Gastrocnemius medialis (tissue), 4 donors: ENCODE results near the gene C7orf57. TPM values are rescaled to one million over a fixed set of nuclear protein-coding genes. Genes with fewer than 3 reads are reported as not detected.

Experiments used
- ATAC-seq, 2 donors: fragments of 150-250 bp; one replicate each; pipeline ENCODE4 v1.9.1; 2016
- DNase-seq, 2 donors: peaks; one replicate each; pipeline ENCODE4 v3.0.0-alpha.2; 2019
- H3K27ac ChIP-seq, 4 donors: fragments of 200-600 bp; sonication (generic); 1 replicate in 1 of 4; 2 replicates in 3 of 4; pipeline ENCODE4 v1.5.1; 2016 to 2018; ENCODE audit warnings: mild to moderate bottlenecking in 2 of 4, moderate library complexity in 1 of 4
- H3K27me3 ChIP-seq, 3 donors: fragments of 200-600 bp; sonication (generic) in 2 of 3; 1 replicate in 1 of 3; 2 replicates in 2 of 3; pipeline versions ENCODE4 v1.5.1 to v1.6.0; 2016 to 2019; ENCODE audit warnings: mild to moderate bottlenecking in 1 of 3, moderate library complexity in 1 of 3
- H3K36me3 ChIP-seq, 2 donors: fragments of 200-600 bp; sonication (generic) in 1 of 2; one replicate each; pipeline ENCODE4 v1.5.1; 2017 to 2018
- H3K4me1 ChIP-seq, 2 donors: fragments of 200-600 bp; sonication (generic) in 1 of 2; one replicate each; pipeline ENCODE4 v1.5.1; 2016 to 2017; ENCODE audit warnings: mild to moderate bottlenecking in 2 of 2
- H3K4me3 ChIP-seq, 4 donors: fragments of 200-600 bp; sonication (generic) in 3 of 4; 1 replicate in 1 of 4; 2 replicates in 3 of 4; pipeline ENCODE4 v1.5.1; 2016 to 2019; ENCODE audit warnings: mild to moderate bottlenecking in 2 of 4
- H3K9me3 ChIP-seq, 3 donors: fragments of 200-600 bp; sonication (generic) in 2 of 3; 1 replicate in 1 of 3; 2 replicates in 2 of 3; pipeline ENCODE4 v1.5.1; 2016 to 2019
- CTCF ChIP-seq, 5 experiments: fragments of 450-650 bp in 3 of 5; fragments of 200-600 bp in 2 of 5; sonication (generic) in 2 of 5; IDR thresholded peaks in 4 of 5; conservative IDR thresholded peaks in 1 of 5; 1 replicate in 4 of 5; 2 replicates in 1 of 5; pipeline ENCODE4 v1.5.1; 2016 to 2019; ENCODE audit warnings: antibody characterized with exemption in 5 of 5, mild to moderate bottlenecking in 3 of 5, moderate library complexity in 3 of 5
- POLR2A ChIP-seq, 2 donors: fragments of 450-650 bp; IDR thresholded peaks; one replicate each; pipeline ENCODE4 v1.6.1; 2017; ENCODE audit warnings: antibody characterized with exemption in 2 of 2, mild to moderate bottlenecking in 2 of 2, moderate library complexity in 2 of 2
- in situ Hi-C, 4 donors: fragments of 200-750 bp; cut with MboI; loops; one replicate each; pipeline versions ENCODE4 v1.15.0 to v1.8.0; 2017; ENCODE audit warnings: low sequenced_read_pairs in 4 of 4
- intact Hi-C: fragments of 100-400 bp; cut with DNase I; formaldehyde crosslinking; loops from one replicate; pipeline ENCODE4 v1.15.1; 2023; ENCODE audit warnings: low total_unique reads
- total RNA-seq, 4 donors: library from RNA; depleted of rRNA; stranded (reverse); fragments of >200 nt; gene quantifications; one replicate each; pipeline versions ENCODE4 v1.1.0 to v1.2.3, GENCODE V29; 2016

The C7orf57 gene
- total RNA-seq, 4 donors from 2014 or later: not detected

DNA sequence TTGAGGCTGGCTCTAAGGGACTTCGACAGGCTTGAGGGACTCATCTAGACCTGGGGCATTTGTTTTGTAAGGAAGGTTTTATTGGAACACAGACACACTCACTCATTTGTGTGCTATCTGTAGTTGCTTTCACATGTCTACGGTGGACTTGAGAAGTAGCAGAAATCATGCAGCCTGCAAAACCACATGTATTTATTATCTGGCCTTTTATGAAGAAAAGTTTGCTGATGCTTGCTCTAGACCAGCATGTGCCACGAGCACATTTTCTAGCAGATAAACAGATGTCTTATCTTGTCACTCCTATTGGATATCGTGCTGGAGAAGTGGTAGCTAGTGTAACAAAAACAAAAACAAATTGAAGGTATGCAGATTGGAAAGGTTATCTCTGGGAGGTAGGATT lies 63.5 kb downstream of the C7orf57 start:
- H3K27me3 ChIP-seq: no peaks in the 10 kb centered on the region
- in situ Hi-C loops (loop anchor here in 2 of 4 donors (10.0 kb wide), 2 partner anchors 114 to 124 kb away; partner anchors contain the start of gene HUS1 (in 1 of the 2)), intact Hi-C loops (no loop called here)
- no peak overlapping the region for H3K27ac ChIP-seq
- H3K4me3 ChIP-seq: no peak overlapping the region
- H3K36me3 ChIP-seq: peaks cover 0 to 59% of the 10 kb centered on the region in 2 donors
- TF ChIP-seq POLR2A (IDR thresholded peaks at IDR 0.05): no peak
- TF ChIP-seq CTCF (IDR thresholded peaks at IDR 0.05 in 4 of 5, conservative IDR thresholded peaks at IDR 0.05 in 1 of 5): no peak
- DNase-seq: no peak
- ATAC-seq: no peak
- no peaks in the 10 kb centered on the region for H3K9me3 ChIP-seq
- no peaks in the 10 kb centered on the region for H3K4me1 ChIP-seq

DNA sequence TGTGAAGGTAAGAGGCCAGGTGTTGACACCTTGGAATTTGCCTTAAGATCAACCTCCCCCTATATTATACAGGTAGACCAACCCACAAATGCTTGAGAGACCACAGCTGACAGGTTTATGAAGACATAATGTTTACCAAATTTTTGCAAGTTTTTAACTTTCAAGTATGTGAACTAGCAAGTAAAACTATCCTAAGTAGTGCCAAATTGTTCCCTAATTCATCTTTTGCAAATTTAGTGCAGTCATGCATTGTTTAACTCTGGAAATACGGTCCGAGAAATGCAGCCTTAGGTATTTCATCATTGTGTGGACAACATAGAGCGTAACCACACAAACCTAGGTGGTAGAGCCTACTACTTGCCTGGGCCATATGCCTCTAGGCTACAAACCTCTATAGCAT lies 64.4 kb downstream of the C7orf57 start:
- no peaks in the 10 kb centered on the region for H3K9me3 ChIP-seq
- intact Hi-C loops: no loop called here
- no peak overlapping the region for H3K4me3 ChIP-seq
- peaks cover 0 to 62% of the 10 kb centered on the region in 2 donors for H3K36me3 ChIP-seq
- in situ Hi-C loops: loop anchor here in 2 of 4 donors (10.0 kb wide), 2 partner anchors 115 to 125 kb away; partner anchors contain the start of gene HUS1 (in 1 of the 2)
- H3K27ac ChIP-seq: no peak overlapping the region
- TF ChIP-seq POLR2A (IDR thresholded peaks at IDR 0.05) (no peak), CTCF (IDR thresholded peaks at IDR 0.05 in 4 of 5, conservative IDR thresholded peaks at IDR 0.05 in 1 of 5) (no peak)
- H3K4me1 ChIP-seq: no peaks in the 10 kb centered on the region
- DNase-seq (no peak), ATAC-seq (no peak)
- no peaks in the 10 kb centered on the region for H3K27me3 ChIP-seq

DNA sequence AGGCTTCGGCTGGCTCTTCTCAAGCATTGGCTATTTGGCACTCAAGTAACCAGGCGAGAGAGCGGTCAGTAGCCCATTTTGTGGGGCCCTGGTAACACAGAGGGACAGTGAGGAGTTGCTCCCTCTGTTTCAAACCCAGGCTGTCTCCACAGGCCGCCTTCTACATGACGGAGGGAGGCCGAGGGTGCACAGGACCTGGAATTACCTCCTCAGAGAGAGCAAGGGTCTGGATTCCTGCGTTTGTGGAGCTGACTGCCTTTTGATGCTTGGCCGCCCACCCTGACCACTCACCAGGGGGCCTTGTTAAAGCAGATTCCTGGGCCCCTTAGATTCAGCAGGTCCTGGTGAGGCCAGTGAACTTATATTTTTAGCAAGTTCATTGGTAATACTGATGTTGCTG lies 66.0 kb downstream of the C7orf57 start:
- Histone ChIP-seq H3K4me3 (no peak overlapping the region), H3K27me3 (no peaks in the 10 kb centered on the region), H3K36me3 (peaks cover 0 to 62% of the 10 kb centered on the region in 2 donors), H3K27ac (no peak overlapping the region), H3K9me3 (no peaks in the 10 kb centered on the region), H3K4me1 (no peaks in the 10 kb centered on the region)
- in situ Hi-C loops: no loop called here
- TF ChIP-seq CTCF (IDR thresholded peaks at IDR 0.05 in 4 of 5, conservative IDR thresholded peaks at IDR 0.05 in 1 of 5) (no peak), POLR2A (IDR thresholded peaks at IDR 0.05) (no peak)
- ATAC-seq (no peak), DNase-seq (no peak)
- intact Hi-C loops: no loop called here

DNA sequence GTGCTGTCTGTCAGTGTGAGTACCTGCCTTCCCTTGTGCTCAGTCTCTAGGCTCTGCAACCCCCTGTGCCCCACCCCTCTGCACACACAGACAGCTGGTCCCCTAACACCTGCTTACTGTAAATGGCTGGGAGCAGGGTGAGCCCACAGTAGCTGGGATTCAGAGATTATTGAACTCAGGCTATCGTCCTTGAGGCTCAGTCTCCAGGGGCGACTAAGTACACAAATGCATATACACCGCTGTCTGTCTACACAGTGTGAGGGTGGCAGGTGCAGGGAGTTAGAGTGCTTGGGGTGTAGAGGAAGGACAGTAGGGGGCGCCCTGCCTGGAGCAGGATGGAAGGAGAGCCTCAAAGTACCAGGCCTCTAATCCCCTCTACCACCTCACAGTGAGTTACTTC lies 66.6 kb downstream of the C7orf57 start:
- Histone ChIP-seq H3K36me3 (peaks cover 0 to 62% of the 10 kb centered on the region in 2 donors), H3K27me3 (no peaks in the 10 kb centered on the region), H3K4me3 (no peak overlapping the region), H3K4me1 (no peaks in the 10 kb centered on the region), H3K27ac (no peak overlapping the region), H3K9me3 (no peaks in the 10 kb centered on the region)
- in situ Hi-C loops: no loop called here
- ATAC-seq (no peak), DNase-seq (no peak)
- no peak for TF ChIP-seq POLR2A (IDR thresholded peaks at IDR 0.05)
- TF ChIP-seq CTCF (IDR thresholded peaks at IDR 0.05 in 4 of 5, conservative IDR thresholded peaks at IDR 0.05 in 1 of 5): no peak
- intact Hi-C loops: no loop called here

- DNase-seq (no peak), ATAC-seq (no peak)
- H3K27ac ChIP-seq: no peak overlapping the region
- H3K27me3 ChIP-seq: no peaks in the 10 kb centered on the region
- no peak overlapping the region for H3K4me3 ChIP-seq
- peaks cover 0 to 62% of the 10 kb centered on the region in 2 donors for H3K36me3 ChIP-seq
- H3K9me3 ChIP-seq: no peaks in the 10 kb centered on the region
- in situ Hi-C loops (no loop called here), intact Hi-C loops (no loop called here)
- TF ChIP-seq CTCF (IDR thresholded peaks at IDR 0.05 in 4 of 5, conservative IDR thresholded peaks at IDR 0.05 in 1 of 5) (no peak), POLR2A (IDR thresholded peaks at IDR 0.05) (no peak)
- H3K4me1 ChIP-seq: no peaks in the 10 kb centered on the region
Measured at GRCh38 chr7:48102530-48102929, 67.2 kb downstream of the C7orf57 start.
